SK-N-MC (cell line): ENCODE data around the gene EVL.

Experiments used
- DNase-seq: peaks from one replicate; pipeline ENCODE4 v3.0.0-alpha.2; 2011; ENCODE audit warnings: low read depth, low spot score
- H3K27ac ChIP-seq: fragments of 200-600 bp; sonication (generic); 2 replicates; pipeline ENCODE4 v1.5.1; 2016; ENCODE audit warnings: mixed run types
- H3K36me3 ChIP-seq: fragments of 200-600 bp; sonication (generic); 2 replicates; pipeline ENCODE4 v1.6.1; 2017; ENCODE audit warnings: antibody characterized with exemption, low read length, mixed read lengths; ENCODE audit not compliant: insufficient read depth
- H3K4me3 ChIP-seq: fragments of 200-600 bp; sonication (generic); 2 replicates; pipeline ENCODE4 v1.5.1; 2016
- H3K9ac ChIP-seq: fragments of 200-600 bp; sonication (generic); 2 replicates; pipeline ENCODE4 v1.8.0; 2017; ENCODE audit warnings: mixed run types, mixed read lengths; ENCODE audit not compliant: insufficient read length
- H3K9me3 ChIP-seq: fragments of 200-600 bp; sonication (generic); 2 replicates; pipeline ENCODE4 v1.6.1; 2017; ENCODE audit warnings: low read depth, mild to moderate bottlenecking, antibody characterized with exemption, low read length, moderate library complexity, mixed read lengths
- EZH2 ChIP-seq: fragments of 200-600 bp; sonication (generic); IDR thresholded peaks from one replicate; pipeline ENCODE4 v1.6.1; 2017; ENCODE audit warnings: antibody characterized with exemption
- FOXP2 ChIP-seq: optimal IDR thresholded peaks from 2 replicates; pipeline ENCODE3; 2011; ENCODE audit warnings: mild to moderate bottlenecking, moderate library complexity; ENCODE audit not compliant: insufficient read depth; ENCODE audit errors: extremely low read length, control extremely low read depth
- POLR2AphosphoS5 ChIP-seq: IDR thresholded peaks from 2 replicates; pipeline ENCODE4 v1.6.1; 2012; ENCODE audit warnings: mild to moderate bottlenecking, low read depth, low read length, borderline replicate concordance

EVL gene

GRCh38 chr14:100128688-100129087, 63.5 kb downstream of the EVL start:
- Histone ChIP-seq H3K36me3 (no peaks in the 10 kb centered on the region; the same call in 1 of the 2 replicates), H3K9ac (no peak overlapping the region), H3K4me3 (no peak overlapping the region), H3K9me3 (no peaks in the 10 kb centered on the region), H3K27ac (no peak overlapping the region)
- DNase-seq: no peak
- TF ChIP-seq FOXP2 (no peak), POLR2AphosphoS5 (no peak), EZH2 (no peak)

GRCh38 chr14:100129161-100129589, 64.0 kb downstream of the EVL start:
- H3K36me3 ChIP-seq: no peaks in the 10 kb centered on the region; the same call in 1 of the 2 replicates
- no peak overlapping the region for H3K27ac ChIP-seq
- no peak for TF ChIP-seq POLR2AphosphoS5
- no peak for TF ChIP-seq EZH2
- no peak for TF ChIP-seq FOXP2
- no peak for DNase-seq
- H3K9me3 ChIP-seq: no peaks in the 10 kb centered on the region
- H3K9ac ChIP-seq: no peak overlapping the region
- H3K4me3 ChIP-seq: no peak overlapping the region

GRCh38 chr14:100130521-100130920, 65.3 kb downstream of the EVL start:
- Histone ChIP-seq H3K9me3 (no peaks in the 10 kb centered on the region), H3K36me3 (peaks cover 4% of the 10 kb centered on the region; the same call in 1 of the 2 replicates), H3K4me3 (no peak overlapping the region), H3K9ac (no peak overlapping the region), H3K27ac (no peak overlapping the region)
- TF ChIP-seq EZH2 (no peak), POLR2AphosphoS5 (no peak), FOXP2 (no peak)
- DNase-seq: no peak

GRCh38 chr14:100131181-100131580, 66.0 kb downstream of the EVL start:
- peaks cover 4% of the 10 kb centered on the region; the same call in 1 of the 2 replicates for H3K36me3 ChIP-seq
- no peak overlapping the region for H3K27ac ChIP-seq
- no peak overlapping the region for H3K9ac ChIP-seq
- DNase-seq: no peak
- no peaks in the 10 kb centered on the region for H3K9me3 ChIP-seq
- no peak overlapping the region for H3K4me3 ChIP-seq
- TF ChIP-seq EZH2 (no peak), FOXP2 (no peak), POLR2AphosphoS5 (no peak)

- no peaks in the 10 kb centered on the region for H3K9me3 ChIP-seq
- no peak overlapping the region for H3K9ac ChIP-seq
These were observed 67.1 kb downstream of the EVL start for GRCh38 chr14:100132161-100132902.

GRCh38 chr14:100132903-100133510, 67.8 kb downstream of the EVL start:
- peaks cover 4% of the 10 kb centered on the region; the same call in 1 of the 2 replicates for H3K36me3 ChIP-seq
- TF ChIP-seq POLR2AphosphoS5: 0 out of 2 replicates have a peak, but pooled peaks have one; percentile 24
- TF ChIP-seq FOXP2: no peak
- no peak for TF ChIP-seq EZH2

More at GRCh38 chr14:100132161-100132902, 67.1 kb downstream of the EVL start:
- Histone ChIP-seq H3K4me3 (peak overlapping the region; percentile 56), H3K27ac (peak overlapping the region; percentile 72; the same call in 1 of the 2 replicates), H3K36me3 (peaks cover 4% of the 10 kb centered on the region; the same call in 1 of the 2 replicates)
- no peak for TF ChIP-seq POLR2AphosphoS5
- no peak for TF ChIP-seq FOXP2
- TF ChIP-seq EZH2: no peak
- no peak for DNase-seq

GRCh38 chr14:100134586-100134985, 69.4 kb downstream of the EVL start:
- H3K36me3 ChIP-seq: peaks cover 4% of the 10 kb centered on the region; the same call in 1 of the 2 replicates
- H3K4me3 ChIP-seq: no peak overlapping the region
- H3K9me3 ChIP-seq: no peaks in the 10 kb centered on the region
- DNase-seq: no peak
- no peak overlapping the region for H3K27ac ChIP-seq
- TF ChIP-seq POLR2AphosphoS5 (no peak), FOXP2 (no peak)
- H3K9ac ChIP-seq: no peak overlapping the region

More at GRCh38 chr14:100132903-100133510, 67.8 kb downstream of the EVL start:
- Histone ChIP-seq H3K4me3 (peak overlapping the region; percentile 56), H3K9ac (no peak overlapping the region), H3K9me3 (no peaks in the 10 kb centered on the region), H3K27ac (peak overlapping the region; percentile 72)
- DNase-seq: peak; percentile 24

- Histone ChIP-seq H3K9ac (no peak overlapping the region), H3K27ac (no peak overlapping the region), H3K4me3 (no peak overlapping the region), H3K36me3 (peaks cover 4% of the 10 kb centered on the region; the same call in 1 of the 2 replicates), H3K9me3 (no peaks in the 10 kb centered on the region)
- no peak for DNase-seq
- no peak for TF ChIP-seq POLR2AphosphoS5
- no peak for TF ChIP-seq FOXP2
- no peak for TF ChIP-seq EZH2
These were observed 69.9 kb downstream of the EVL start for GRCh38 chr14:100135073-100135472.
